Vagina (tissue), 2 donors: ENCODE measurements around the gene PIWIL1. TPM values are rescaled to one million over a fixed set of nuclear protein-coding genes. Genes with fewer than 3 reads are reported as not detected.

Experiments
- DNase-seq, 2 donors: peaks; one replicate each; pipeline ENCODE4 v3.0.0-alpha.2; 2017; ENCODE audit errors: extremely low spot score in 2 of 2
- H3K27ac ChIP-seq: fragments of 200-600 bp; sonication (generic); one replicate; pipeline ENCODE4 v1.5.1; 2019
- H3K27me3 ChIP-seq: fragments of 200-600 bp; sonication (generic); one replicate; pipeline ENCODE4 v1.5.1; 2019
- H3K36me3 ChIP-seq, 2 donors: fragments of 200-600 bp; sonication (generic); one replicate each; pipeline ENCODE4 v1.5.1; 2017 to 2019
- H3K4me1 ChIP-seq: fragments of 200-600 bp; sonication (generic); one replicate; pipeline ENCODE4 v1.5.1; 2019
- H3K4me3 ChIP-seq, 2 donors: fragments of 200-600 bp; sonication (generic); 1 replicate in 1 of 2; 2 replicates in 1 of 2; pipeline ENCODE4 v1.5.1; 2016 to 2019
- H3K9me3 ChIP-seq: fragments of 200-600 bp; sonication (generic); one replicate; pipeline ENCODE4 v1.5.1; 2019
- POLR2A ChIP-seq, 2 donors: fragments of 450-650 bp; IDR thresholded peaks; one replicate each; pipeline ENCODE4 v1.6.1; 2017; ENCODE audit warnings: antibody characterized with exemption in 2 of 2, mild to moderate bottlenecking in 2 of 2, moderate library complexity in 2 of 2
- POLR2AphosphoS5 ChIP-seq, 2 donors: sonication (generic); formaldehyde crosslinking; IDR thresholded peaks; one replicate each; pipeline ENCODE4 v1.9.0; 2017; ENCODE audit warnings: antibody characterized with exemption in 2 of 2, mild to moderate bottlenecking in 2 of 2, low read depth in 1 of 2; ENCODE audit not compliant: insufficient read depth in 1 of 2
- intact Hi-C: fragments of 100-400 bp; cut with DNase I; formaldehyde crosslinking; loops from one replicate; pipeline ENCODE4 v1.15.1; 2023
- total RNA-seq: library from RNA; depleted of rRNA; stranded (reverse); fragments of >200 nt; gene quantifications from one replicate; pipeline ENCODE4 v1.2.3, GENCODE V29; 2016
- TF ChIP-seq, protein P1 (sequence below), 3 experiments: fragments of 450-650 bp in 2 of 3; fragments of 200-600 bp in 1 of 3; sonication (generic) in 1 of 3; IDR thresholded peaks; one replicate each; pipeline ENCODE4 v1.5.1; 2017 to 2019; ENCODE audit warnings: antibody characterized with exemption in 3 of 3, mild to moderate bottlenecking in 2 of 3, moderate library complexity in 2 of 3

Gene PIWIL1
- total RNA-seq, 1 donor from 2014 or later = not detected

DNA sequence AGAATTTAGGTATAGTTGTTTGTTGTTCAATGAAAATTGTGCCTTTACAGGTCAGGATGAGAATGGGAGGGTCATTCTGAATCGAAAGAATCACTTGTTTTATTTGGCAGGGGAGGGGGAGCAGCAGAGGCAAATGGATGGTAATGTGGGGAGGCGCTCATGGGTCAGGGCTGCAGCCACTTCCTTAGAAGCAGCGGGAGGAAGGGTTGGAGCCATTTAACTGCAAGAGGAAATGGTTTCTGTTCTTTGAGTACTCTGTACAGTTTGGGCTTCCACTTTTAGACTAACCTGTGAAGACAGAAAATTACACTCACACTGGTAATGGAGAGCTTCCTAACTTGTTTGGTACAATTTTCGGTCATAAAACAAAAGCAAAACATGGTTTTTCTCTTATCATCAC is 57.2 kb downstream of the PIWIL1 start:
- H3K27ac ChIP-seq = no peak overlapping the region
- H3K4me3 ChIP-seq = no peak overlapping the region
- H3K36me3 ChIP-seq = no peaks in the 10 kb centered on the region
- H3K4me1 ChIP-seq = no peaks in the 10 kb centered on the region
- no peaks in the 10 kb centered on the region for H3K9me3 ChIP-seq
- intact Hi-C loops = no loop called here
- no peaks in the 10 kb centered on the region for H3K27me3 ChIP-seq
- TF ChIP-seq, protein P1, sequence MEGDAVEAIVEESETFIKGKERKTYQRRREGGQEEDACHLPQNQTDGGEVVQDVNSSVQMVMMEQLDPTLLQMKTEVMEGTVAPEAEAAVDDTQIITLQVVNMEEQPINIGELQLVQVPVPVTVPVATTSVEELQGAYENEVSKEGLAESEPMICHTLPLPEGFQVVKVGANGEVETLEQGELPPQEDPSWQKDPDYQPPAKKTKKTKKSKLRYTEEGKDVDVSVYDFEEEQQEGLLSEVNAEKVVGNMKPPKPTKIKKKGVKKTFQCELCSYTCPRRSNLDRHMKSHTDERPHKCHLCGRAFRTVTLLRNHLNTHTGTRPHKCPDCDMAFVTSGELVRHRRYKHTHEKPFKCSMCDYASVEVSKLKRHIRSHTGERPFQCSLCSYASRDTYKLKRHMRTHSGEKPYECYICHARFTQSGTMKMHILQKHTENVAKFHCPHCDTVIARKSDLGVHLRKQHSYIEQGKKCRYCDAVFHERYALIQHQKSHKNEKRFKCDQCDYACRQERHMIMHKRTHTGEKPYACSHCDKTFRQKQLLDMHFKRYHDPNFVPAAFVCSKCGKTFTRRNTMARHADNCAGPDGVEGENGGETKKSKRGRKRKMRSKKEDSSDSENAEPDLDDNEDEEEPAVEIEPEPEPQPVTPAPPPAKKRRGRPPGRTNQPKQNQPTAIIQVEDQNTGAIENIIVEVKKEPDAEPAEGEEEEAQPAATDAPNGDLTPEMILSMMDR (IDR thresholded peaks at IDR 0.05) = no peak
- TF ChIP-seq POLR2AphosphoS5 (IDR thresholded peaks at IDR 0.05; ENCODE audit: insufficient read depth in 1 of 2, low read depth in 1 of 2) (no peak), POLR2A (IDR thresholded peaks at IDR 0.05) (no peak)
- no peak for DNase-seq

DNA sequence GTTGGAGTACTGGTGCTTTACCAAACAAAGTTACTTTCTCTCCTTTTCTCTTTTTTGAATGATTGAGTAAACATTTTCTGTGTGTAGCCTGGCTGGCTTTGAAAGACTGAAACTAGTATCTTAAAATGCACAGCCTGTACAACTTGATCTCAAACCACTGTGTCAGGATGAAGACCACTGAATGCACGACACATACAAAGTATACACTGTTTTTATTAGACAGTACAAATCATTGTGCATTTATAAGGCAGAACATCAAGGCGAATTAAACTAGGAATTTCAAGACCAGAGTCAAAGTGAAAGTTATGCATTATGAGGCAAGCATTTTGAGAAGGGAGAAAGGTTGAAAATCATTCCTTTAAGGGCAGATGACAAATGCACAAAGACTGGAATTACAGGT is 59.0 kb downstream of the PIWIL1 start:
- Histone ChIP-seq H3K27me3 (no peaks in the 10 kb centered on the region), H3K36me3 (no peaks in the 10 kb centered on the region), H3K4me3 (no peak overlapping the region), H3K4me1 (no peaks in the 10 kb centered on the region), H3K27ac (no peak overlapping the region), H3K9me3 (no peaks in the 10 kb centered on the region)
- intact Hi-C loops = no loop called here
- DNase-seq = no peak
- TF ChIP-seq, protein P1 (IDR thresholded peaks at IDR 0.05) = no peak
- TF ChIP-seq POLR2A (IDR thresholded peaks at IDR 0.05) (no peak), POLR2AphosphoS5 (IDR thresholded peaks at IDR 0.05; ENCODE audit: insufficient read depth in 1 of 2, low read depth in 1 of 2) (no peak)

DNA sequence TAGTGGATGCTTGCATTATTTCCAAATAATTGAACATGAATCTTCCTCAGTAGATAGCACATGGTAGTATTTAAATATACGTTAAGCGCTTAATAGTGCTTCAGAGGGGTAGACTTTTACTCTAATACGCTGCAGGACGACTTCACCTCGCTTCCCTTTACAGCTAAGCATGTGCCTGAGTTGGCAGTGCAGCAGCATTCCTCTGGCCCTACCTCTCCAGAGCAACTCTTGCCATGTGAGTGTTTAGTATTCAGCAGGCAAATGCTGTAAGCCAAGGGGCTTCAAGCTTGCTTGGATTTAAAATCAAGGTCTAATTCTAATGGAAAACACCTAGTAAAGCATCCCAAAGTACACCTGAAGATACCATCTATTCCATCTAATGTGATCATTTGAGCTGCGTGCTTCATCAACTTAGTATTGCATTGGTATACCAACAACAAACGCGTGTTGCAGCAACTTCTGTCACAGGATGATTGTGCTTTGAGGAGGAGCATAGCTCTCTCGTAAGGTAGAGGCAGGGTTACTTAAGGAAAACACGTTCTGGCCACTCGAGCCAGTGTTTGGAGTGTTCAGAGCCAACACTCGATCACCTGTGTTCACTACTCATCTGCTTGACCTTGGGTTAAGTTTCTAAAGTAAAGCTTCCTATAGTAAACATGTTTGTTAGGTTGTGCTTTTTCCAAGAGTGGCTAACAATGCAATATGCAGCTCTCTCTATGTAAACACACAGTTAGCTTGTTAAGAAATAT is 60.6 kb downstream of the PIWIL1 start:
- H3K9me3 ChIP-seq = no peaks in the 10 kb centered on the region
- H3K4me1 ChIP-seq = no peaks in the 10 kb centered on the region
- no peak for DNase-seq
- H3K4me3 ChIP-seq = no peak overlapping the region
- intact Hi-C loops = no loop called here
- no peaks in the 10 kb centered on the region for H3K27me3 ChIP-seq
- no peak for TF ChIP-seq POLR2AphosphoS5 (IDR thresholded peaks at IDR 0.05; ENCODE audit: insufficient read depth in 1 of 2, low read depth in 1 of 2)
- TF ChIP-seq POLR2A (IDR thresholded peaks at IDR 0.05) = no peak
- TF ChIP-seq, protein P1 (IDR thresholded peaks at IDR 0.05) = no peak
- H3K27ac ChIP-seq = no peak overlapping the region
- no peaks in the 10 kb centered on the region for H3K36me3 ChIP-seq

DNA sequence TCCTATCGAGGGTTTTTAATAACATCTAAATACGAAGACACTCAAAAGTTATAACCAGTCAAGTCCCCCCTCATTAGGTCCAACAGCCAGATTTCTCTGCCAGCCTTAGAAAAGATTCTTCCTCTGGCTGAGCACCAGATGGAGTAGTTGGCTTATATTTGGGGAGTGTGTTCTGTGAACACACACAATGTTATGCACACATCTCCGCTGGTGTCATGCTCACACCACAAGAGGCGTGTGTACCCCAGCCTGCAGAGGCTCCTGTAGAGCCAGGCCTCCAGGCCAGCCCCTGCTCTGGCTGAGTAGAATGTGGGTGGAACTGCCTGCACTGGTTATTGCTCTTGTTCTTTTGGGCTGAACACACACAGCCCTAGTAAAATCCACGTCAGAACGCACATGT is 64.0 kb downstream of the PIWIL1 start:
- H3K36me3 ChIP-seq = no peaks in the 10 kb centered on the region
- no peaks in the 10 kb centered on the region for H3K27me3 ChIP-seq
- H3K4me3 ChIP-seq = no peak overlapping the region
- DNase-seq = no peak
- TF ChIP-seq POLR2A (IDR thresholded peaks at IDR 0.05) (no peak), POLR2AphosphoS5 (IDR thresholded peaks at IDR 0.05; ENCODE audit: insufficient read depth in 1 of 2, low read depth in 1 of 2) (no peak)
- TF ChIP-seq, protein P1 (IDR thresholded peaks at IDR 0.05) = no peak
- no peak overlapping the region for H3K27ac ChIP-seq
- no peaks in the 10 kb centered on the region for H3K4me1 ChIP-seq
- intact Hi-C loops = no loop called here
- no peaks in the 10 kb centered on the region for H3K9me3 ChIP-seq

DNA sequence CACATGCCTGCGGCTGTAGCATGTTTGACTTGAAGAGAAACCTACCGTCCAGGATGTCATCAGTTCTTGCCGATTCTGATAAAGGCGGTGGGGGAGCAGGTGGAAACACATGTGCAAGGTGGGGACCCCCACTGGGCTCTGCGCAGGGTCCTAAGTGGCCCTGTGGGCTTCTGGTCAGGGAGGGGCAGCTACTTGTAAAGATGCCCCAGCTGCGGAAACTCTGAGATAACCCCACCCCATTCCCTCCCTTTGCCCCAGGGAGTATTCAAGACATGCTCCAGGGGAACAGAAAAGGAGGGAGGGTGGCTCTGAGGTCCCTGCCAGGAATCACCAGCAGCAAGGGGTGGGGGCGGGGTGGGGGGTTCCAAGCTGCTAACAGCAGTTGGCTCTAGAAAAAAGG is 67.6 kb downstream of the PIWIL1 start:
- intact Hi-C loops = no loop called here
- Histone ChIP-seq H3K36me3 (no peaks in the 10 kb centered on the region), H3K27me3 (no peaks in the 10 kb centered on the region), H3K27ac (no peak overlapping the region), H3K4me3 (no peak overlapping the region), H3K9me3 (no peaks in the 10 kb centered on the region), H3K4me1 (no peaks in the 10 kb centered on the region)
- DNase-seq = no peak
- TF ChIP-seq POLR2A (IDR thresholded peaks at IDR 0.05) (no peak), POLR2AphosphoS5 (IDR thresholded peaks at IDR 0.05; ENCODE audit: insufficient read depth in 1 of 2, low read depth in 1 of 2) (no peak)
- TF ChIP-seq, protein P1 (IDR thresholded peaks at IDR 0.05) = no peak
